OCI-LY3 (cell line): Measurements from ENCODE around the gene HSPA12A.

Experiments
- H2AFZ ChIP-seq: fragments of 200-600, 300-600 bp; shearing (Covaris generic); 2 replicates; pipeline ENCODE4 v1.6.0; 2014; ENCODE audit warnings: antibody characterized with exemption, low read depth, low read length
- H3K27ac ChIP-seq: fragments of 200-600, 300-600 bp; sonication (generic); 2 replicates; pipeline ENCODE4 v1.5.1; 2014; ENCODE audit warnings: mild to moderate bottlenecking, low read length, moderate library complexity, mixed read lengths
- H3K27me3 ChIP-seq: fragments of 200-600, 300-600 bp; sonication (generic); 2 replicates; pipeline ENCODE4 v1.6.1; 2014; ENCODE audit warnings: low read depth, low read length, mixed read lengths
- H3K36me3 ChIP-seq: fragments of 200-600, 300-600 bp; sonication (generic); replicated peaks from 2 replicates; pipeline ENCODE3; 2014; ENCODE audit warnings: low read depth, low read length, mixed read lengths
- H3K4me1 ChIP-seq: fragments of 300-600, 200-600 bp; sonication (generic); 2 replicates; pipeline ENCODE4 v1.6.1; 2014; ENCODE audit warnings: low read length, mixed read lengths
- H3K4me2 ChIP-seq: fragments of 200-600, 300-600 bp; sonication (generic); 2 replicates; pipeline ENCODE4 v1.6.1; 2014; ENCODE audit warnings: low read length, mixed read lengths
- H3K4me3 ChIP-seq: fragments of 300-600, 200-600 bp; sonication (generic); 2 replicates; pipeline ENCODE4 v1.5.1; 2014; ENCODE audit warnings: antibody characterized with exemption, mild to moderate bottlenecking, low read length, moderate library complexity
- H3K79me2 ChIP-seq: fragments of 300-600, 200-600 bp; shearing (Covaris generic); 2 replicates; pipeline ENCODE4 v1.6.1; 2014; ENCODE audit warnings: mild to moderate bottlenecking, low read length, mixed read lengths
- H3K9ac ChIP-seq: fragments of 300-600, 200-600 bp; shearing (Covaris generic); 2 replicates; pipeline ENCODE4 v1.6.0; 2014; ENCODE audit warnings: mild to moderate bottlenecking, low read length, moderate library complexity
- H3K9me3 ChIP-seq: fragments of 200-600, 300-600 bp; shearing (Covaris generic); 2 replicates; pipeline ENCODE4 v1.6.1; 2014; ENCODE audit warnings: low read length, mixed read lengths; ENCODE audit not compliant: insufficient read depth
- H4K20me1 ChIP-seq: fragments of 200-600, 300-600 bp; sonication (generic); 2 replicates; pipeline ENCODE4 v1.6.1; 2016; ENCODE audit warnings: low read length, mixed read lengths; ENCODE audit not compliant: insufficient read depth
- EZH2phosphoT487 ChIP-seq: fragments of 200-600 bp; shearing (Covaris generic); IDR thresholded peaks from 2 replicates; pipeline ENCODE4 v1.6.1; 2018; ENCODE audit warnings: antibody characterized with exemption, mixed run types, low read depth
- TF ChIP-seq, protein P1 (sequence below): fragments of 200-600, 300-600 bp; sonication (generic); IDR thresholded peaks from 2 replicates; pipeline ENCODE4 v1.5.1; 2014; ENCODE audit warnings: antibody characterized with exemption, low read length, low read depth

HSPA12A gene

DNA sequence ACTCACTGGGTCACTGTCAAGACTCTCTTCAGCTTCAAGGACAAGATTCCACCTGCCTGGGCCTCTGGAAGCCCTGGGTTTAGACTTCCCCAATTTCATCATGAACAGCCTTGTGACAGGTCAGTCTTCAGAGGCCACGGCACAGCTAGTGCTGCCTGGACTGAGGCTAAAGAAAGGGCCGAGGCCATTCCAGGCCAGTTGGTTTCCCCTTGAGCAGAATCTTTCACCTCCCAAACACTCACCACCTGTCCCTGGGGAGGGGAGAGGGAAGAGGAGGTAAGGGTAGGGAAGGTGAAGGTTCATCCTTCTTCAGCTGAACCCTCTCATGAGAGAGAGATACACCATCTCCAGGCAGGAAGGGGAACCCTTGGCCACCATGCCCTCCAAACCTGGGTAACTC is 24.3 kb downstream of the HSPA12A start:
- Histone ChIP-seq H3K4me2 (no peak overlapping the region), H3K27ac (no peak overlapping the region), H4K20me1 (no peaks in the 10 kb centered on the region), H3K4me3 (no peak overlapping the region), H3K4me1 (no peaks in the 10 kb centered on the region), H3K27me3 (peaks cover 10% of the 10 kb centered on the region; the same call in 1 of the 2 replicates), H3K9me3 (no peaks in the 10 kb centered on the region), H3K36me3 (no peaks in the 10 kb centered on the region), H2AFZ (no peak overlapping the region), H3K79me2 (no peaks in the 10 kb centered on the region), H3K9ac (no peak overlapping the region)
- TF ChIP-seq EZH2phosphoT487 = no peak
- TF ChIP-seq, protein P1, sequence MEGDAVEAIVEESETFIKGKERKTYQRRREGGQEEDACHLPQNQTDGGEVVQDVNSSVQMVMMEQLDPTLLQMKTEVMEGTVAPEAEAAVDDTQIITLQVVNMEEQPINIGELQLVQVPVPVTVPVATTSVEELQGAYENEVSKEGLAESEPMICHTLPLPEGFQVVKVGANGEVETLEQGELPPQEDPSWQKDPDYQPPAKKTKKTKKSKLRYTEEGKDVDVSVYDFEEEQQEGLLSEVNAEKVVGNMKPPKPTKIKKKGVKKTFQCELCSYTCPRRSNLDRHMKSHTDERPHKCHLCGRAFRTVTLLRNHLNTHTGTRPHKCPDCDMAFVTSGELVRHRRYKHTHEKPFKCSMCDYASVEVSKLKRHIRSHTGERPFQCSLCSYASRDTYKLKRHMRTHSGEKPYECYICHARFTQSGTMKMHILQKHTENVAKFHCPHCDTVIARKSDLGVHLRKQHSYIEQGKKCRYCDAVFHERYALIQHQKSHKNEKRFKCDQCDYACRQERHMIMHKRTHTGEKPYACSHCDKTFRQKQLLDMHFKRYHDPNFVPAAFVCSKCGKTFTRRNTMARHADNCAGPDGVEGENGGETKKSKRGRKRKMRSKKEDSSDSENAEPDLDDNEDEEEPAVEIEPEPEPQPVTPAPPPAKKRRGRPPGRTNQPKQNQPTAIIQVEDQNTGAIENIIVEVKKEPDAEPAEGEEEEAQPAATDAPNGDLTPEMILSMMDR = no peak

DNA sequence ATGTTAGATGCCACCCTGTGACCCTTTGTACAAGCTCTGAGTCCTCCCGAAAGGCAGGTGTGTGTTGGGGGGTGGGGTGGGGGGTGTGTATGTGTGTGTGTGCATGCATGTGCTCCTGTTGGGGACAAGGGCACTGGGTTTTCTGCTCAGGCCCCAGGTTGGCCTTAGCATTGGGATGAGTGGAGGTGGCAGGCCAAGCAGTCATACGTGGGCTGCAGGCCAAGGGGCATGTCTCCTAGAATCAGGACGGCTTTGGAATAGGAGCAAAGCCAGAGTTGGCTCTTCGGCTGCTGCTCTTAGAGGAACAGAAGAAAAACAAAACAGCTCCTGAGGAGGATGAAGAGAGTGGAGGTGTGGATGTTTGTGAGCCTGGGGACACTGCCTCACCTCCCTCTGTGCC is 26.0 kb downstream of the HSPA12A start:
- no peak overlapping the region for H3K9ac ChIP-seq
- H3K4me1 ChIP-seq = no peaks in the 10 kb centered on the region
- no peak overlapping the region for H3K4me2 ChIP-seq
- no peaks in the 10 kb centered on the region for H3K36me3 ChIP-seq
- TF ChIP-seq, protein P1 = no peak
- no peak for TF ChIP-seq EZH2phosphoT487
- H2AFZ ChIP-seq = no peak overlapping the region
- no peaks in the 10 kb centered on the region for H3K9me3 ChIP-seq
- H3K27ac ChIP-seq = no peak overlapping the region
- no peaks in the 10 kb centered on the region for H3K79me2 ChIP-seq
- H4K20me1 ChIP-seq = no peaks in the 10 kb centered on the region
- H3K27me3 ChIP-seq = peaks cover 10% of the 10 kb centered on the region; the same call in 1 of the 2 replicates
- no peak overlapping the region for H3K4me3 ChIP-seq

DNA sequence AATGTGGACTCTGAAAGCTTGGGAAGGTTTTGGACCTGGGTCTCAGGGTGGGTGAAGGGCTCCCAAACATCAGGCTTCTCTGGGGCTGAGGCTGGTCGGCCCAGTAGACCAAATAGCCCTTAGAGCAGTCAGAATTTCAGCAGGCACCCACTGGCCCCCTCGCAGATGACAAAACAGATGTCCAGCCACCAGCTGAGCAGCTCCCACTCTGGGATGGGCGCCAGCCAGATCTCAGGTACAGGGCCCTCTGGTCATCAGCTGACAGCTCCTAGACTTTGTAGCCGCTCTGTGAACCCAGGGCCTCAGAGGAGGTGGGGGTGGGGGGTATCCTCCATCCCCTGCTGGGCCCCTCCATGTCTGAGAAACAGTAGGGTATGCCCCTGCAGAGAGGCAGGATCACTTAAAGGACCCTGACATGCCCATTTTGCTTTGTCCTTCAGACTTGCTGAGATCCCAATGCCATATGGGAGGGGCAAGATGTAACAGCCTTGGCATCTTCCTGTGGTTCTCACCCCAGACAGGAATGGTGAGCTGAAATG is 26.5 kb downstream of the HSPA12A start:
- no peaks in the 10 kb centered on the region for H4K20me1 ChIP-seq
- no peaks in the 10 kb centered on the region for H3K4me1 ChIP-seq
- H3K36me3 ChIP-seq = no peaks in the 10 kb centered on the region
- H3K4me3 ChIP-seq = no peak overlapping the region
- no peak overlapping the region for H3K27ac ChIP-seq
- H2AFZ ChIP-seq = no peak overlapping the region
- no peak overlapping the region for H3K9ac ChIP-seq
- H3K27me3 ChIP-seq = peaks cover 10% of the 10 kb centered on the region; the same call in 1 of the 2 replicates
- TF ChIP-seq, protein P1 = no peak
- no peak for TF ChIP-seq EZH2phosphoT487
- no peaks in the 10 kb centered on the region for H3K9me3 ChIP-seq
- H3K79me2 ChIP-seq = no peaks in the 10 kb centered on the region
- H3K4me2 ChIP-seq = no peak overlapping the region

DNA sequence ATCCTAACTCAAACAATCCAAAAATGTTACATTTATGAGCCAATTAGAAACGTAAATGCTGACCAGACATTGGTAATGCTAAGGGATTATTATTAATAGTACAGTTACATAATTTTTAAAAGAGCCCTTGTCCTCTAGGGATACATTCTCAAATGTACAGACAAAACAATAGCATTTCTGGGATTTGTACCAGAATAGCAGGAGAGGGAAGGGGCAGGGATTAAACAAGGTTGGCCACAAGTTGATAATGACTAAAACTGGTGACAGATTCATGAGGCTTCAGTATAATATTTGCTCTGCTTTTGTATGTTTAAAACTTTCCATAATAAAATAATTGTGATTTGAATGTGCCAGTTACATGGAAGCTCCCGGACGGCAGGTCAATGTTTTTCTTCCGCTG is 27.0 kb downstream of the HSPA12A start:
- Histone ChIP-seq H3K79me2 (no peaks in the 10 kb centered on the region), H3K9me3 (no peaks in the 10 kb centered on the region), H3K4me1 (no peaks in the 10 kb centered on the region), H3K4me3 (no peak overlapping the region), H2AFZ (no peak overlapping the region), H3K27me3 (peaks cover 10% of the 10 kb centered on the region; the same call in 1 of the 2 replicates), H3K4me2 (no peak overlapping the region), H3K27ac (no peak overlapping the region), H3K9ac (no peak overlapping the region), H4K20me1 (no peaks in the 10 kb centered on the region), H3K36me3 (no peaks in the 10 kb centered on the region)
- TF ChIP-seq, protein P1 = no peak
- TF ChIP-seq EZH2phosphoT487 = no peak
